Measurements from ENCODE around the gene CMSS1. TPM values are rescaled to one million over a fixed set of nuclear protein-coding genes. Genes with fewer than 3 reads are reported as not detected.

The CMSS1 gene
- total and polyA plus RNA-seq, 4 donors = 3.8 to 19.5 (median 7.5) TPM

- TF ChIP-seq FOXA2 (IDR thresholded peaks at IDR 0.05) (no peak), RAD21 (IDR thresholded peaks at IDR 0.05) (no peak), MAX (IDR thresholded peaks at IDR 0.05) (no peak), EGR1 (IDR thresholded peaks at IDR 0.05; ENCODE audit: low read depth in 2 of 2) (no peak), ATF3 (IDR thresholded peaks at IDR 0.05) (no peak), FOXA1 (IDR thresholded peaks at IDR 0.05) (no peak), TAF1 (conservative IDR thresholded peaks at IDR 0.05) (no peak), YY1 (IDR thresholded peaks at IDR 0.05) (no peak), CTCF (IDR thresholded peaks at IDR 0.05; ENCODE audit: low read depth, low read length, missing input control) (no peak), NR2F2 (IDR thresholded peaks at IDR 0.05) (no peak), HNF4A (conservative IDR thresholded peaks at IDR 0.05) (no peak), REST (IDR thresholded peaks at IDR 0.05) (no peak), ZBTB33 (IDR thresholded peaks at IDR 0.05) (no peak), JUND (IDR thresholded peaks at IDR 0.05) (no peak), GABPA (IDR thresholded peaks at IDR 0.05 in 1 of 2, conservative IDR thresholded peaks at IDR 0.05 in 1 of 2) (no peak), RXRA (IDR thresholded peaks at IDR 0.05) (no peak)
- Histone ChIP-seq H3K27me3 (ENCODE audit: control insufficient read depth in 4 of 4, insufficient read depth in 4 of 4, low read length in 3 of 4) (no peaks in the 10 kb centered on the region), H3K9me3 (ENCODE audit: control insufficient read depth in 4 of 4, low read length in 3 of 4) (no peaks in the 10 kb centered on the region), H3K36me3 (ENCODE audit: control insufficient read depth in 4 of 4, insufficient read depth in 3 of 4, low read depth in 1 of 4, low read length in 3 of 4) (peaks cover 0 to 2% (median 0%) of the 10 kb centered on the region in 4 donors), H3K9ac (ENCODE audit: low read depth in 1 of 2, low read length in 2 of 2) (no peak overlapping the region), H3K4me3 (ENCODE audit: low read depth in 1 of 3, low read length in 3 of 3) (no peak overlapping the region), H3K27ac (ENCODE audit: low read depth in 1 of 2, low read length in 2 of 2) (no peak overlapping the region), H3K4me1 (ENCODE audit: control insufficient read depth in 4 of 4, insufficient read depth in 4 of 4, low read length in 3 of 4) (peaks cover 0 to 10% (median 3%) of the 10 kb centered on the region in 4 donors)
- 94% methylated on average over 3 of the region's 3 CpGs for WGBS
- no peak for DNase-seq (ENCODE audit: low spot score)
Measured at GRCh38 chr3:99867594-99868310, 50.1 kb downstream of the CMSS1 start.
